GM19467 (cell line): ENCODE data around the gene KRT17.
"Not testable (repeated sequence)": the region's sequence is repeated elsewhere in the genome, so short reads cannot be mapped to it uniquely, and the experiment has no call there.

Experiments used
- ATAC-seq: cut with Tn5 transposase; IDR thresholded peaks from one replicate; pipeline ENCODE4 v1.9.1; 2021; ENCODE audit warnings: mild to moderate bottlenecking, moderate library complexity; ENCODE audit not compliant: unreplicated experiment

Gene KRT17

DNA sequence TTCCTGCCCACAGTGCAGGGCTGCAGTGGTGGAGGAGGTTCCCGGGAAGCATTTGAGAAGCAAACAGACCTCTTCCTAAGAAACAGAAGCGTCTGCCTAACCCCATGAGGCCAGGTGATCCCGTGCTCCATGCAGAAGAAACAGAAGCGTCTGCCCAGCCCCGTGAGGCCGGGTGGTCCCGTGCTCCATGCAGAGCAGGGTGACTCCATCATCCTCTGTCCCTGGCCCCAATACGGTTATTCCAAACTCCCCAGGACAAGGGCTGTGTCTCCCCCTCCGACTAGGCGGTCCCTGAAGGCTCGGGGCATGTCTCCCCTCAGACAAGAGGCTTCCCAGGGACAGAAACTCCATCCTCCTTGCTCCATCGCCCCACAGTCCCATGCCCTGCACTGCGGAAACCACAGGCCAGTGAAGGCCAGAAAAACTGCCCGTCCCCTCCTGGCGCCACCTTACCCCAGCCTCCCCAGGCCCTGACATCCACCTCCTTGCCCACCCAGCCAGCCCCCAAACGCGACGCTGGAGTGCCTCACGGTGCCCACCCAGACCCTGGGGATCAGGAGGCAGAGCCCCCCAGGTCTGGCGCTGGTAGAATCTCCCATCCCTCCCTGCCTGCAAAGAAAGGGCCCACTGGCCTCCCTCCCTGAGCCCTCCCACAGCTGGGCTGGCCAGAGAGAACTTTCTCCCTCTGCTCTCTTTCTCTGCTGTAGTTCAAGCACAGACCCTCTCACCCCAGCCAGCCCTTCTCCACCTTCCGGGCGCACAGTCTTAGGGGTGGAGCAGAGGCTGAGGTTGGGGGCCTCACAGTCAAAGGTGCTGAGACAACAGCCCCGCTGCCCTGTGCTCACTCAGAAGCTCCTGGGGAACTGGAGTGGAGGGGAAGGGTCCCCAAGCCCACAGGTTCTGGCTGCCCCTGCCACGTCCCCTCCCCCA lies 30.6 kb upstream of the KRT17 start:
- no peak for ATAC-seq

DNA sequence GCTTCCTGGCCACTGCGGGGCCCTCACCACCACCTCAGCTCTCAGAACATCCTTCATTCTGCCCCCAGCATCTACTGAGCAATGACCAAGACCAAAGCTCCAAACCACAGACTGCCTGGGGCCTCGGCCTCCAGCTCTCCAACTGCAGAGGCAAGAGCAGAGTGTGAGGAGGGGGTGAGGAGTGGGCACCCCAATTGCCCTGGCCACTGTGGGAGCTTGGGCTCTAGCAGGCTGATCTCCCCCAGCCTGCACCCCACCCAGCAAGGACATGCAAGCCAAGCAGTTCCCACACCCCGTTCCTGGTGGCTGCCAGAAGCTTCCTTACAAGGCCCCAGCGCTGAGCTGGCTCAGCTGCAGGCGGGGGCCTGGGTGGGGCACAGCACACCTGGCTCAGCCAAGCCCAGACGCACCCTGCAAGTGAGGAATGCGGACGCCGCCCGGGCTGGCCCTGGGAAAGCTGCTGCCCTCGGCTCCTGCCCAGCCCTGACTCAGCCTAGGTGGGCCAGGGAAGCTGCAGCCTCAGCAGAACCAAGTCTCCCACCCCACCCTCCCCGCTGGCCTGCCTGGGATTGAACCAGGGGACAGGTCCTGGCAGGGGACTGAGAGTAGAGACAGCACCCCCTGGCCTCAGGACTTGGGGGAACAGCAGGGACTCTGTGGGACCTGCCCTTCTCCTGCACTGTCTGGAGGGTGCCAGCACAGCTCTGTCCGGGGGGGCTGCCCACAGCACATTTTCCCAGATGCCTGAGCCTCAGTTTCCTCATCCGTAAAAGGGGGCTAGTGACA lies 29.7 kb upstream of the KRT17 start:
- no peak for ATAC-seq

DNA sequence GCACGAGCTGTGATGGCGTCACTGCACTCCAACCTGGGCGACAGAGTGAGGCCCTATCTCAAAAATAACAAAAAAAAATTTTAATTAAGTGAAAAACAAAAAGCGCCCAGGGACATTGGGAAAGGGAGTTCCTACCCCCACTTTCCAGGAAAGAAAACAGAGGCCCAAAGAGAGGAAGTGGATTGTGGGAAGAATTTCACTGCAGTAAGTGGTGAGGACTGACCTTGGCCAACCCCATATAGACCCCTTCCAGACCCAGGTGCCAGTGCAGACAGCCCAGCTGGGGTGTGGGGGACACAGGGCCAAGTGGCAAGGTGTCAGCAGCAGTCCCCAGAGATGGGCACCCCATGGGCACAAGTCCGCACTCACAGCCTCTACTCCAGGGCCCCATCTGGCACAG lies 29.0 kb upstream of the KRT17 start:
- ATAC-seq: no peak

DNA sequence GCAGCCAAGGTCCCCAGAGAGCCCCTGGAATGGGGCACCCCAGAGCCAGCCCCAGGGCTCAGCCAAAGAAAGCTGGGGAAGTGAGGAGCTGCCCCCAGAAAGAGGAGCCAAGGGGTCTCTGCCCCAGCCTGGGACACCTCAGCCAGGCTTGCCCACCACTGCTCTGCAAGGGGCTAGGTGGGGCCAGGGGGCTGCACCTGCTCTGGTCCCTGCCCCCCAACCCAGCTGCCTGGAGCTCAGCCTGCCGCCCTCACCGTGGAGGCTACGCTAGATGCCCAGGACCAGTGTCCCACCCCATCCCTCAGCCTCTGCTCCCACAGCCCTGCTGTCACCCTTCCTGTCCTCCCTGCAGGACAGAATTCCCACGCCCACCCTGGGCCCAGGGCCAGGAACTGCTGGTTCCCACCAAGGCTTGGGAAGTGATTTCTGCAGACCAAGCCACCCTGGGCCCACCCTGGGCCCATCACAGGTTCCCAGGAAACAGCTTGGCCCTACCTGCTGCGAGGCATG lies 28.1 kb upstream of the KRT17 start:
- ATAC-seq: no peak

DNA sequence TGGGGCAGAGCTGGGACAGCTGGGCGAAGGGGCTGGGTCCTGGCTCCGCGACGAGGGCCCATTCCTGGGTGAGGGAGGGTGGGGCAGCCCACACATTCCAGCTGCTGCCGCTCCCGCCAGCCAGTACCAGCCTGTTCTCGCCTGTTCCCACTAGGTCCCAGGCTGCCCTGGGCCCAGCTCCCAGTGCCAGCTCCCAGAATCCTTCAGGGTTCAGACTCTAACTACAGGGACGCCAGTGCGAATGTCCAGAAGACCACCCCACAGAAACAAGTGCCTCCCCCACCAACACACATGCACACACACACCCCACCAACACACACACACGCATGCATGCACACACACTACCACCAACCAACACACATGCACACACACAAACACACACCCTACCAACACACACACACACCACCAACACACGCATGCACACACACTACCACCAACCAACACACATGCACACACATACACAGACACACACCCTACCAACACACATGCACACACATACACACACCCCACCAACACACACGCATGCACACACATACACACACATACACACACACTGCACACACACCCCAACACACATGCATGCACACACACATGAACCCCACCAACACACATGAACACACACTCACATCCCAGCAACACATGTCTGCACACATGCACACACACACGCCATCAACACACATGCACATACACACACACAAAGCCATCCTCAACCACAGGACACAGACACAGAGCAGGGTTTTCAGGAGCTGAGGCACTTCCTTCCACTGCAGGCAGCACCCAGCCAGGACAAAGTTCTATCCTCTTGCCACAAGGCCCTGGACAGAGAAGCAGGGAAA lies 27.5 kb upstream of the KRT17 start:
- ATAC-seq: no peak

DNA sequence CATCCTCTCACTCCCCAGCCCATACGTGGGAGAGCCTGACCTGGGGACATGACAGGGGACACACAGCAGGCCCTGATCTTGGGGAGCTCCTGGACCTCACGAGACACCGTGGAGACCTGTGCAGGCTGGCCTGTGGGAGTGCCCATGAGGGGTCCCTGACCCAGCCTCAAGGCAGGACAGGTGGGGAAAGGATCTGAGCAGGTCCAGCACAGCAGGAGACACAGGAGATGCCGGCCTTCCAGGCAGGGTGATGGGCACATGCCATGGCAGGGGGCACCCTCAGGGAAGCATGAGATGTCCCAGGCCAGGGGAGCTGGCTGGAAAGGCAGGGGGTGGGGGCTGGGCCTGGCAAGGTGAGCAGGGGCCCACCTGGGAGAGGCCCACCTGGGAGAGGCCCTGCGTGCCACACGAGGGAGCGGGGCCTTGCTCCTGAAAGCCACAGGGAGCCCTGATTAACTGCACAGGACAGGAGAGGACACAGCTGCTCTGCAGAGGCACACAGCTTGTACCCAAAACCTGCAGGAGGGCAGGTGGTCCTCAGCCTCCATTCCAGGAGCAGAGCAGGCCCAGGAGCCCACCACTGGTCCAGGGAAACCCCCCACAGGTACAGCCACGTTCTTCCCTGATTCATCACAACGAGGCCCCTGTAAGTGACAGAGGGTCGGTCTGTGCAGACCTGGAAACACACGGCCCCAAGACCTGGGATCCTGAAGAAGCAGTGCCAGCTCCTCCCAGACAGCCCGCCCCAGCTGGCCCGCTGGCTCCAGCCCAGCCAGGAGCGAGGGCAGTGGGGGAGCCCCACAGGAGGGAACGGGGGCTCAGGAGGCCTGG lies 26.6 kb upstream of the KRT17 start:
- no peak for ATAC-seq

DNA sequence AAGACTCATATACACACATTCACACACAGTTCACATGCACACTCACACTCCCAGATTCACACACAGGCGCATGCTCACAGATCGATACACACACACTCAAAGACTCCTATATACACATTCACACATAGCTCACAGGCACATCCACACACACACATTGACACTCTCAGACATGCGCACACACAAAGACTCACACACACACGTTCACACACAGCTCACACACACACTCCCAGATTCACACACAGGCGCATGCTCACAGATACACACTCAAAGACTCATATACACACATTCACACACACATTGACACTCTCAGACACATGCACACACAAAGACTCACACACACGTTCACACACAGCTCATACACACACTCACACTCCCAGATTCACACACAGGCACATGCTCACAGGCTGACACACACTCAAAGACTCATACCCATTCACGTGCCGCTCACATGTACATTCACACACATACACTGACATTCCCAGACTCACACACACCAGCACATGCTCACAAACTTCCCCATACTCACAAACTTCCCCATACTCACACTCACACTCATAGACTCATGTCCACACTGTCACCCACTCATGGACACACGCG lies 25.6 kb upstream of the KRT17 start:
- no peak for ATAC-seq

DNA sequence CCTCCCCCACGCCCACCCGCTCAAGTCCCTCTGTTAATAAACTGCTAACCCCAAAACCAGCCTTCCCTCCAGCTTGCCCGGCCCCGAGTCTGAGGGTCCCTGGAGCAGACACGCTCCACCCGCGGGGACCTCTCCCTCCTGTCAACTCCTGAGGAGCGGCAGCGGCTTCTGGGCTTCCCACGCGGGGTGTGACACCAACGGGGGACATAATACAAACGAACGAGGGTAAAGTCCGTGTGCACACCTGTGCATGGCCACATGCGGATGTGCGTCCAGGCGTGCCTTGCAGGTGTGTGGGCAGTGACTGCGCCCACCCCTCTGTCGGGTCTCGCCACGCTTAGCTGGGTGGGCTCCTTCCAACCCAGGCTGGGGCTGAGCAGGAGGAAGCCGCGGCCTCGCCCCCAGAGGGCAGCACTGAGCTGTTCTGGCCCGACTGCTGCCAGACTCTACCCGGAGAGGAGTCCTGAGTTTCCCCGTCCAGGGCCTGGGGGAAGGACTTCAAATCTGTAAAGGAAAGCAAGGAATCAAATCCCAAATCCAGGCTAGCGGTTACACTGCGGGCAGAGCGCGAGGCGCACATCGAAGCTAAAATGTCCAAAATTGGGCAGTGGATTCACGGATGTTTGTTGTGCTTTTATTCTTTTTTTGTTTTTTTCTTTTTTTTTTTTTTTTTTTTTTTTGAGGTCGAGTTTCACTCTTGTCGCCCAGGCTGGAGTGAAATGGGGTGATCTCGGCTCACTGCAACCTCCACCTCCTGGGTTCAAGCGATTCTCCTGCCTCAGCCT lies 24.2 kb upstream of the KRT17 start:
- no peak for ATAC-seq

DNA sequence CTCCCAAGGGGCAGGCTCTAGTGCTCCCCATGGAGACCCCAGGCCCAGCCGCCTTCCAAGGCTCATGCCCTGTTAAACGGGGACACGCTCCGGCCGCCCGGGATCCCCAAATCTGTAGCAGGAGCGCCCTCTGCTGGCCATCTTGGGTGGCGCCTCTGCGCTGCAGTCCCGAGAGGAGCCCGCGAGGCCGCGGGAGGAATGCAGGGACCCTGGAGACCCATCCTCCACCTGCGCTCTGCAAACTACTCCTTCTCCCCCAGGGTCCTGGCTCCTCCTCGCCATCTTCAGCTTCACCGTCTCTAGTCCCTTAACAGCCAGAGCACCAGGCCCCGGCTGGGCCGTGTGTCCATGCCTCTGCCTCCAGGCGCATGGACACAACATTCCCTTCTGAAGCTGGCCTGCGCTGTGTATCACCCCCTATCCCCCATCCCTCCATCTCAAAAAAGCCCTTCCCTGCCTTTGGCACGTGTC lies 23.6 kb upstream of the KRT17 start:
- peak; percentile 57 for ATAC-seq

DNA sequence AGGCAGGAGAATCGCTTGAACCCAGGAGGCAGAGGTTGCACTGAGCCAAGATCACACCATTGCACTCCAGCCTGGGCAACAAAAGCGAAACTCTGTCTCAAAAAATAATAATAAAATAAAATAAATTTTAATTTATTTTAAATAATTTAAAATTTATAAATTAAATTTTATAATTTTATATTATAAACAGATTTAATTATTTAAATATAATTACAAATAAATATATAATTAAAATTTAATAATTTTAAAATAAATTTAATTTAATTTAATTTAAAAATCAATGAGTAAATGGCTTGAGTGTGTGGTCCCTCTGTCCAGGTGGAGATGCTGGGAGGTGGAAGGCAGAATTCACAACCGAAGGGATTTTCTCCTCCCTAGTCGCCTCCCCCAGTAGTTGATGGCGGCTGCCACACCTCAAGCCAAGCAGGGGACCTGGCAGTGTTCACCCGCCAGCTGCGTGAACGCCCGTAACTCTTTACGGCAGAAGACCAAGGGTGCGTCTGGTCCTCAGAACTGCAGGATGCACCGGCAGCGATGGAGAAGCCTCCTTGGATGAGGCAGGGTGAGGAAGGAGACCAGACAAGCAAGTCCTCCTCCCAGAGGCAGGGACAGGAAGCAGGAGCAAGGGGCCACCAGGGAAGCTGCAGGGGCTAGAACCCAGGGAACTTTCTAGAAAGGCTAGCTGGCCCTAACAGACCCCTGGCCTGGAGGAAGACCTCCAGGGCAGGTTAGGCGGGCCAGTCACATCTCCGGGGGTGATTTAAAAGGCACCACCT lies 22.9 kb upstream of the KRT17 start:
- ATAC-seq: no peak

DNA sequence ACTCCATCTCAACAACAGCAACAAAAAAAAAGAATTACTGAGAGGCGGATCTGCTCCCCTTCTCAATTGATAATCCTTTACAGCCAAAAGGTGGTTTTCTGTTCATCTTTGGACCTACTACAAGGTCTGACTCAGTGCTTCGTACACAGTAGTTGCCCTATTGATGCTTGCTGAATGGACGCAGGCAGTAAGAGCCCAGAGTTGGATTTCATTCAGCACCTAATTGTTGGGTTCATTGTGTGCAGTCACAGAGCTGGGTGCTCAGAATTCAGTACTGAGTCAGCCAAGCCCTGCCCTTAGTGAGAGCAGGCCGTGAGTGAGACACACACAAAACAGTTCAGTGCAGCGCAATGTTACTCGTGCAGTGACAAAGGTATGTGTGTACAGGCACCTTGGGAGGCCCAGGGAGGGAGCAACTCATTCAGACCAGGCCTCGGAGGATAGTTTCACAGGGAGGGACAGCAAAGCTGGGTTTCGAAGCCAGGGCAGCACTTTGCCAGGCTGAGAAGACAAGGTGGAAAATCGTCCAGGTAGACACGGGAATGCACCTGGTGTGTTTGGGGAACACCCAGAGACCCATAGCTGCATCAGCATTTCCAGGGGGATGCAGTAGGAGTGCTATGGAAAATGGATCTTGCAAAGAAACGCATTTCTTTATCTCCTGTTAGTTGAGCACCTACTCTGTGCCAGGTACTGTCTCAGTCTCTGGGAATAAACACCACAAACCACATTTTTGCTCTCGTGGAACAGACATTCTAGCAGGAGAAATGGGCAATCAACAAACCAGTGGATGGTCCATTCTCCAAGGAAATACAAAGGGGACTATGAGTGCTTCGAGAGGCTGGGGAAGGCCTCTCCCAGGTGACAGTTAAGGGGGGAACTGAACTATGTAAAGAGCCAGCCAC lies 18.1 kb upstream of the KRT17 start:
- no peak for ATAC-seq

DNA sequence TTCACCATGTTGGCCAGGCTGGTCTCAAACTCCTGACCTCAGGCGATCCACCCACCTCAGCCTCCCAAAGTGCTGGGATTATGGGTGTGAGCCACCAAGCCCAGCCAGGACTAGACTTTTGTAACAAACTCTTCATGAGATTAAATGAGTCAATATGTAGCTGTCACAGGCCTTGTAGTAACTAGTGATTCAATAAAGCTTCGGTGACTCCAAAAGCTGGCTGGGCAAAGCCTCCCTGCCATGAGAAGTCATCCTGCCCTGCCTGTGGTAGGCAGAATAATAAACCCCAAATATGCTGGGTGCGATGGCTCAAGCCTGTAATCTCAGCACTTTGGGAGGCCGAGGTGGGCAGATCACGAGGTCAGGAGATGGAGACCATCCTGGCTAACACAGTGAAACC lies 16.2 kb upstream of the KRT17 start:
- not testable (repeated sequence) for ATAC-seq

DNA sequence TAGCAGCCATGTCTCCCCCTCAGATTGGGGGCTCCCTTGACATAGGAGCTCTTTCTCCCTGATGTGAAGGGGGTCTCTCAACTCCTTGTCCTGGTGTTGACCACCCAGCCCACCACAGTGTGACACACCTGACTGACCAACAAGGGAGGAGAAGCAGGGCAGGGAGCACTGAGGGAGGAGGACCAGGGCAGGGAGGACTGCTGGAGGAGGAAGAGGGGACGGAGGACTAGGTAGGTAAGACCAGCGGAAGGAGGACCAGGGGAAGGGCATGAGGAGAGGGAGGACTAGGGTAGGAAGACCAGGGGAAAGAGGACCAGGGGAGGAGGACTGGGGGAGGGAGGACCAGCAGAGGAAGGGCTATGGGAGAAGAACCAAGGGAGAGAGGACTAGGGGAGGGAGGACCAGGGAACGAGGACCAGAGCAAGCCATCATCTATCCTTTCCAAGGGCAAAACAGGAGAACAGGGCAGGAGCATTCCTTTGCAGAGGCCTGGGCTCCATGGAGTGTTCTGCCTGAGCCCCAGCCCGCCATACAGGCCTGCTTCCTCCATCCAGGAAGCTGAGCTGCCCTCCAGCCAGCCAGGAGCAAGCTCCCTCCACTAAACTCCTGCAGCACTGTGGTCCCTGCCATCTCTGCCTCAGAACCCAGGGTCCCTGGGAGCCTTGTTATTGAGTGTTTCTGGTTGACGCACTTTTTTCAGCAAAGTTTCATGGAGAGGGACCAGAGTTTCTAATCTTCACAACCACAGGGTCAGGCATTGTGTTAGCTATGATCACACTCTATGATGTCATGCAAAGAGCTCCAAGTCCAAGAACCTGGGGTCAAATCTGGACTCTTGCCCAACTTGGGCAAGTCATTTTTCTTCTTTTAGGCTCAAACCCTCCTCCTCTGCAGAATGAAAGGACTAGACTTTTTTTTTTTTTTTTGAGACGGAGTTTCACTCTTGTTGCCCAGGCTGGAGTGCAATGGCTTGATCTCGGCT lies 15.4 kb upstream of the KRT17 start:
- no peak for ATAC-seq

DNA sequence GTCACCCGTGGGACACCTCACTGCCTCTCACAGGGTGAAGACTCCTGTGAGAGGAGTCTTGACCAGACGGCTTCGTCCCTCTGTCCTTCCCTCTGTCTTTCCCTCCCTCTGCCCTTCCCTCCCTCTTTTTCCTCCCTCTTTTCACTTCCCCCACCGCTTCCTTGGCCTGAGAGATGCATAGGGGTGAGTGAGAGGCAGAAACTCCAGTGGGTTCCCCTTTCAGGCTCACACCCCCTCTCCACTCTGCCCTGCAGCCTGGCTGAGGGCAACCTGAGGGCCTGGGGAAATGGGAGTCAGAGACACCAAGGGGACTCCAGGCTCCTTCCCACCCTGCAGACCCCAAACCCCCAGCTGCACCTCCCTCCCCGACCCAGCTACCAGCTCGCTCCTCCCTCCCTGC lies 14.6 kb upstream of the KRT17 start:
- ATAC-seq: no peak

DNA sequence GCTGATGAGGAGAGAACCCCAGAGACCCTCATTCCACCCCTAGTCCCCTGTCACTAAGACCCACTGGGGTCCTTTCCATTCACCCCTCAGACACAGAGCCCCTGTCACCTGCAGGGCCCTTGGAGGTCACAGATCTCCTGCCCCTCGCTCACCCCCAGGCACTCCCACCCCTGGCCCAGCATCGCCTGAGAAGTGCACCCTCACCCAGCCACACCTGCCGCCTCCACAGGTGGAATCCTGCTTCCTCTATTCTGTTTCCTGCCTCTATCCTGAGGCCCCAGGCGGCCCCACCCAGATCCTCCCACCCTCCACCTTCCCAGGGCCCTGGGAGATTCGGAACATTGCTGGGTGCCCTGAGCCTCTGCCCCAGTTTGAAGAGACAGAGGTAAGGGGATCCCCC lies 13.8 kb upstream of the KRT17 start:
- ATAC-seq: no peak

DNA sequence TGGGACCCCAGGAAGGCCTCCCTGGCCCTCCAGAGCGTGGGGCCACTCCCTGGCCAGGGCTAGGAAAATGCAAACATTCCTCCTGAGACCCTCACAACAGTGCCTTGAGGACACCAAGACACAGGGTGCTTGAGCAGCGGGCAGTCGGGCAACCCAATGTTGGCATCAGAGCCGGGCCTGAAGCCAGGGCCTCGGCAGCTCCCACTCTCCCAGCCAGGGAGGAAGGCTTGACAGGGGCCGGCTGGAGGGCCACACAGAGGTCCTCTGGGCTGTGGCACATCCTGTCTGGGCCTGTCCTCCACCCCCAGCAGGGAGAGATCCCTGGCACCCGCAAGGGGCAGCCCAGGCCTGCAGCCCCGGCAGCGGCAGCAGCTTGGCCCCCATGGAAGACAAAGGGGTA lies 12.3 kb upstream of the KRT17 start:
- no peak for ATAC-seq
